LNCaP clone FGC (cell line): ENCODE results near the gene KLKB1.

Experiments
- DNase-seq: peaks from one replicate; pipeline ENCODE4 v3.0.0-alpha.2; 2011; ENCODE audit warnings: low read depth
- H3K4me3 ChIP-seq: 2 replicates; pipeline ENCODE4 v1.5.1; 2011; ENCODE audit warnings: mild to moderate bottlenecking, low read depth, low read length, control low read depth
- CTCF ChIP-seq: IDR thresholded peaks from 2 replicates; pipeline ENCODE4 v1.5.1; 2012; ENCODE audit warnings: mild to moderate bottlenecking; ENCODE audit not compliant: control insufficient read depth, insufficient read depth; ENCODE audit errors: extremely low read depth

The KLKB1 gene

GRCh38 chr4:186225848-186226247, 1.5 kb upstream of the KLKB1 start:
- no peak overlapping the region for H3K4me3 ChIP-seq
- no peak for TF ChIP-seq CTCF
- DNase-seq, result no peak

GRCh38 chr4:186226521-186227189, 652 bp upstream of the KLKB1 start:
- no peak for TF ChIP-seq CTCF
- no peak overlapping the region for H3K4me3 ChIP-seq
- no peak for DNase-seq

GRCh38 chr4:186227744-186228513, 622 bp downstream of the KLKB1 start:
- DNase-seq, result no peak
- no peak for TF ChIP-seq CTCF
- no peak overlapping the region for H3K4me3 ChIP-seq

GRCh38 chr4:186228514-186228894, 1.2 kb downstream of the KLKB1 start:
- no peak for DNase-seq
- TF ChIP-seq CTCF, result no peak
- no peak overlapping the region for H3K4me3 ChIP-seq

GRCh38 chr4:186234367-186234766, 7.1 kb downstream of the KLKB1 start:
- DNase-seq, result peak; percentile 14
- TF ChIP-seq CTCF, result no peak
- no peak overlapping the region for H3K4me3 ChIP-seq

- no peak for TF ChIP-seq CTCF
- no peak overlapping the region for H3K4me3 ChIP-seq
- DNase-seq, result no peak
Measured at GRCh38 chr4:186236126-186236525, 8.8 kb downstream of the KLKB1 start.

- TF ChIP-seq CTCF, result no peak
- DNase-seq, result no peak
Measured at GRCh38 chr4:186240452-186240847, 13.1 kb downstream of the KLKB1 start.

More at GRCh38 chr4:186240452-186240847, 13.1 kb downstream of the KLKB1 start:
- H3K4me3 ChIP-seq, result no peak overlapping the region
